Trophoblast cell (in vitro differentiated cells and primary cell): ENCODE data around the gene DCDC2C.

Experiments
- DNase-seq, 2 donors: peaks; one replicate each; pipeline ENCODE4 v3.0.0-alpha.2; 2016
- H2AFZ ChIP-seq: 2 replicates; pipeline ENCODE4 v1.6.1; 2013; ENCODE audit warnings: low read length, moderate library complexity, mild to moderate bottlenecking; ENCODE audit not compliant: insufficient read depth, poor library complexity
- H2AK5ac ChIP-seq: 2 replicates; pipeline ENCODE4 v1.6.1; 2013; ENCODE audit warnings: mild to moderate bottlenecking, low read length
- H2BK120ac ChIP-seq: 2 replicates; pipeline ENCODE4 v1.6.1; 2013; ENCODE audit warnings: low read length, mild to moderate bottlenecking, moderate library complexity; ENCODE audit not compliant: insufficient read depth, poor library complexity
- H2BK12ac ChIP-seq: 2 replicates; pipeline ENCODE4 v1.6.1; 2013; ENCODE audit warnings: mild to moderate bottlenecking, low read length, moderate library complexity
- H2BK5ac ChIP-seq: 2 replicates; pipeline ENCODE4 v1.6.1; 2013; ENCODE audit warnings: low read length, low read depth, moderate library complexity, mild to moderate bottlenecking; ENCODE audit not compliant: poor library complexity
- H3K14ac ChIP-seq: 2 replicates; pipeline ENCODE4 v1.6.1; 2013; ENCODE audit warnings: mild to moderate bottlenecking, low read length
- H3K18ac ChIP-seq: 2 replicates; pipeline ENCODE4 v1.6.1; 2013; ENCODE audit warnings: mild to moderate bottlenecking, low read length
- H3K23ac ChIP-seq: 2 replicates; pipeline ENCODE4 v1.6.1; 2013; ENCODE audit warnings: low read length
- H3K27ac ChIP-seq: 2 replicates; pipeline ENCODE4 v1.5.1; 2013; ENCODE audit warnings: low read depth, mild to moderate bottlenecking, inconsistent platforms, low read length, moderate library complexity
- H3K27me3 ChIP-seq: 2 replicates; pipeline ENCODE4 v1.6.1; 2013; ENCODE audit warnings: inconsistent platforms, mild to moderate bottlenecking, low read length, moderate library complexity; ENCODE audit not compliant: insufficient read depth
- H3K36me3 ChIP-seq, 2 experiments: 1 replicate in 1 of 2; 2 replicates in 1 of 2; pipeline ENCODE4 v1.6.1; 2013; ENCODE audit warnings: low read length in 2 of 2, mild to moderate bottlenecking in 2 of 2, moderate library complexity in 1 of 2; ENCODE audit not compliant: insufficient read depth in 2 of 2, control insufficient read depth in 1 of 2
- H3K4ac ChIP-seq: 2 replicates; pipeline ENCODE4 v1.6.1; 2013; ENCODE audit warnings: low read depth, mild to moderate bottlenecking, low read length, moderate library complexity
- H3K4me1 ChIP-seq, 2 experiments: 1 replicate in 1 of 2; 2 replicates in 1 of 2; pipeline ENCODE4 v1.6.1; 2013; ENCODE audit warnings: low read length in 2 of 2, mild to moderate bottlenecking in 2 of 2, moderate library complexity in 1 of 2; ENCODE audit not compliant: insufficient read depth in 2 of 2, control insufficient read depth in 1 of 2
- H3K4me2 ChIP-seq: 2 replicates; pipeline ENCODE4 v1.6.1; 2013; ENCODE audit warnings: inconsistent platforms, mild to moderate bottlenecking, low read length, moderate library complexity
- H3K4me3 ChIP-seq: 2 replicates; pipeline ENCODE4 v1.5.1; 2013; ENCODE audit warnings: mild to moderate bottlenecking, low read depth, low read length, inconsistent platforms
- H3K79me1 ChIP-seq: one replicate; pipeline ENCODE4 v1.6.1; 2013; ENCODE audit warnings: low read length
- H3K79me2 ChIP-seq: 2 replicates; pipeline ENCODE4 v1.6.1; 2013; ENCODE audit warnings: low read length, mild to moderate bottlenecking; ENCODE audit not compliant: control insufficient read depth, insufficient read depth, poor library complexity
- H3K9ac ChIP-seq: 2 replicates; pipeline ENCODE4 v1.6.1; 2013; ENCODE audit warnings: mild to moderate bottlenecking, low read length
- H3K9me3 ChIP-seq: 2 replicates; pipeline ENCODE4 v1.6.1; 2013; ENCODE audit warnings: low read depth, mild to moderate bottlenecking, control low read depth, inconsistent platforms, low read length; ENCODE audit not compliant: insufficient read depth
- H4K12ac ChIP-seq: 2 replicates; pipeline ENCODE4 v1.6.1; 2013; ENCODE audit warnings: low read depth, mild to moderate bottlenecking, low read length, moderate library complexity
- H4K8ac ChIP-seq: 2 replicates; pipeline ENCODE4 v1.6.1; 2013; ENCODE audit warnings: low read depth, mild to moderate bottlenecking, low read length, moderate library complexity
- H4K91ac ChIP-seq: one replicate; pipeline ENCODE4 v1.6.1; 2013; ENCODE audit warnings: low read depth, mild to moderate bottlenecking, low read length, moderate library complexity
- WGBS: extraction: QIAGEN DNeasy Blood & Tissue Kit; methylation state at CpG from one replicate; pipeline ENCODE4 v1.1.7; 2013; ENCODE audit warnings: missing lambda C conversion rate; ENCODE audit not compliant: insufficient read length, insufficient coverage; ENCODE audit errors: extremely low coverage; 5-methylcytosine and 5-hydroxymethylcytosine counted together

Gene DCDC2C

DNA sequence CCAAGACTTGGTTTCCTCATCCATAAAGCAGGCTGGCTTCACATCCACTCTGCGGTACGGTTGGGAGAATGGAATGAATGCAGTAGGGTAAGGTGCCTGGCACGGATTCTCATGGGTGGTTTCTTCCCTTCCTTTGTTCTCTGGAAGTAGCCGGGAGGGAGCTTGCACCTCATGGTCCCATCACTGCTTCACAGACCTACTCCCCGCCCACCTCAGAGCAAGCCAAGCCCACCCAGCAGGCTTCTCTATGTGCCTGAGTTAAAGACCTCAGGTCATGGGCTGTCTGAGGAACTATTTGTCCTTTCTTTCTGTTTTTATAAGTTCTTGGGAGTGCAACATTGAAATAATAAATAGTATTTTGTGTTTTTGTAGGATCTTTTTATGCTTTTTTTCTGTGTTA is 3.5 kb downstream of the DCDC2C start:
- Histone ChIP-seq H2BK5ac (no peak overlapping the region), H3K4ac (no peak overlapping the region), H2BK120ac (no peak overlapping the region), H2AFZ (no peak overlapping the region), H2BK12ac (no peak overlapping the region), H3K14ac (no peak overlapping the region), H3K36me3 (no peaks in the 10 kb centered on the region), H3K18ac (no peak overlapping the region), H3K9ac (no peak overlapping the region), H3K27me3 (no peaks in the 10 kb centered on the region), H2AK5ac (no peak overlapping the region), H3K27ac (no peak overlapping the region), H3K4me3 (no peak overlapping the region), H3K9me3 (peaks cover 4% of the 10 kb centered on the region), H3K79me2 (no peaks in the 10 kb centered on the region), H4K12ac (no peak overlapping the region), H3K23ac (no peak overlapping the region), H4K91ac (no peak overlapping the region), H3K4me2 (no peak overlapping the region), H3K79me1 (no peaks in the 10 kb centered on the region), H3K4me1 (no peaks in the 10 kb centered on the region), H4K8ac (no peak overlapping the region)
- DNase-seq = no peak
- no CpG with 5 or more reads among the region's 5 CpGs for WGBS

- Histone ChIP-seq H4K91ac (no peak overlapping the region), H3K23ac (no peak overlapping the region), H3K4me1 (no peaks in the 10 kb centered on the region), H3K4me3 (no peak overlapping the region), H2BK5ac (no peak overlapping the region), H3K79me1 (no peaks in the 10 kb centered on the region), H4K8ac (no peak overlapping the region), H2AFZ (no peak overlapping the region), H3K4me2 (no peak overlapping the region), H2BK12ac (no peak overlapping the region), H3K9me3 (no peaks in the 10 kb centered on the region), H2AK5ac (no peak overlapping the region), H3K27ac (no peak overlapping the region), H3K18ac (no peak overlapping the region), H3K14ac (no peak overlapping the region), H4K12ac (no peak overlapping the region), H3K9ac (no peak overlapping the region), H2BK120ac (no peak overlapping the region), H3K79me2 (no peaks in the 10 kb centered on the region), H3K27me3 (no peaks in the 10 kb centered on the region), H3K4ac (no peak overlapping the region), H3K36me3 (no peaks in the 10 kb centered on the region)
- DNase-seq = no peak
- WGBS = no CpG with 5 or more reads among the region's 4 CpGs
Observed at GRCh38 chr2:3708576-3708975, 5.2 kb downstream of the DCDC2C start.

DNA sequence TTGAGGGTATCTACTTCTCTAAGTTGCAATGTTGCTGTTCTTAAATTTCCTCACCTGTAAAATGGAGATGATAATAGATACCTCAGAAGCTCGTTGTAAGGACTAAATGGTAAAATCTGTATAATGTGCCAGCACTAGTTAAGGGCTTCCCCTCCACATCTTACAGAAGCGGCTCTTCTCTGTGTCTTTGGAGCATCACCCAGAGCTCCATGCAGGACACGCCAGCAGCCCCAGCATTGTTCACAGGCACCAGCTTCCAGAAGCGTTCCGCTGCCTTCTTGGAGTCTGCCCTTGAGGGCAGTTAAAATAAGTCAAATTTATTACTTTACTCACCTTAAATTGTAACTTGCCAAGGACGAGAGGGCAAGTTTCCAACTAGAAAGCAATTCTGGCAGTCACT is 5.8 kb downstream of the DCDC2C start:
- Histone ChIP-seq H3K27ac (no peak overlapping the region), H3K79me1 (no peaks in the 10 kb centered on the region), H4K91ac (no peak overlapping the region)

DNA sequence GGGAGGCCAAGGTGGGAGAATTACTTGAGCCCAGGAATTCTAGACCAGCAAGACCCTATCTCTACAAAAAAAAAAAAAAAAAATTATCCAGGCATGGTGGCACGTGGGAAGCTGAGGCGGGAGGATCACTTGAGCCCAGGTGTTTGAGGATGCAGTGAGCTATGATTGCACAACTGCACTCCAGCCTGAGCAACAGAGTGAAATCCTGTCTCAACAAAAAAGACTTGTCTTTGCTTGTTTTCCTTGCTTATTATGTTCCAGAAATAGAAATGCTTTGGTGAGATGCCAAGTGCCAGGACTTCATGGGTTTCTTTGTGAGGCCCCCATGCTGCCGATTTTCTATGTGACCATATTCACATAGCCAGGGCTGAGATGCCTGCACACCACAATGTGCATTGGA is 9.0 kb downstream of the DCDC2C start:
- Histone ChIP-seq H3K4me1 (no peaks in the 10 kb centered on the region), H4K8ac (no peak overlapping the region), H2BK120ac (no peak overlapping the region), H3K4ac (no peak overlapping the region), H2AK5ac (no peak overlapping the region), H2AFZ (no peak overlapping the region), H3K79me1 (no peaks in the 10 kb centered on the region), H3K36me3 (no peaks in the 10 kb centered on the region), H3K14ac (no peak overlapping the region), H4K12ac (no peak overlapping the region), H3K18ac (no peak overlapping the region), H3K27ac (no peak overlapping the region), H2BK5ac (no peak overlapping the region), H3K4me3 (no peak overlapping the region), H3K4me2 (no peak overlapping the region), H3K23ac (no peak overlapping the region), H2BK12ac (no peak overlapping the region), H4K91ac (no peak overlapping the region), H3K27me3 (no peaks in the 10 kb centered on the region), H3K9ac (no peak overlapping the region), H3K9me3 (no peaks in the 10 kb centered on the region), H3K79me2 (no peaks in the 10 kb centered on the region)
- no peak for DNase-seq
- no CpG with 5 or more reads among the region's 3 CpGs for WGBS

More for the DNA sequence above, 5.8 kb downstream of the DCDC2C start:
- no peak for DNase-seq
- Histone ChIP-seq H3K18ac (no peak overlapping the region), H2AK5ac (no peak overlapping the region), H3K4me1 (no peaks in the 10 kb centered on the region), H3K9ac (no peak overlapping the region), H4K8ac (no peak overlapping the region), H2BK5ac (no peak overlapping the region), H3K79me2 (no peaks in the 10 kb centered on the region), H2BK120ac (no peak overlapping the region), H3K4ac (no peak overlapping the region), H2BK12ac (no peak overlapping the region), H3K14ac (no peak overlapping the region), H3K23ac (no peak overlapping the region), H2AFZ (no peak overlapping the region), H4K12ac (no peak overlapping the region), H3K9me3 (no peaks in the 10 kb centered on the region), H3K4me3 (no peak overlapping the region), H3K27me3 (no peaks in the 10 kb centered on the region), H3K4me2 (no peak overlapping the region), H3K36me3 (no peaks in the 10 kb centered on the region)
- WGBS = no CpG with 5 or more reads among the region's 6 CpGs
